Kidney epithelial cell (primary cell): ENCODE measurements around the gene HNRNPA1L2. TPM values are rescaled to one million over a fixed set of nuclear protein-coding genes. Genes with fewer than 3 reads are reported as not detected.
"Not testable (repeated sequence)": the region's sequence is repeated elsewhere in the genome, so short reads cannot be mapped to it uniquely, and the experiment has no call there.

Experiments used
- DNase-seq: peaks from one replicate; pipeline ENCODE4 v3.0.0-alpha.2; 2010; ENCODE audit warnings: low read depth
- H3K27me3 ChIP-seq: 2 replicates; pipeline ENCODE4 v1.6.0; 2011; ENCODE audit warnings: low read length; ENCODE audit not compliant: control insufficient read depth, insufficient read depth
- H3K36me3 ChIP-seq: 2 replicates; pipeline ENCODE4 v1.5.1; 2011; ENCODE audit warnings: low read length; ENCODE audit not compliant: control insufficient read depth, insufficient read depth
- H3K4me3 ChIP-seq: 2 replicates; pipeline ENCODE4 v1.5.1; 2011; ENCODE audit warnings: low read depth, mild to moderate bottlenecking, control low read depth, low read length
- total RNA-seq: library from RNA; depleted of rRNA; stranded (reverse); fragments of >200 nt; gene quantifications from 2 replicates; pipeline ENCODE4 v1.2.3, GENCODE V29; 2015
- TF ChIP-seq, protein P1 (sequence below): IDR thresholded peaks from 2 replicates; pipeline ENCODE4 v1.5.1; 2011; ENCODE audit warnings: mild to moderate bottlenecking, moderate library complexity, low read length, control low read depth, inconsistent platforms; ENCODE audit not compliant: insufficient read depth, poor library complexity, severe bottlenecking

The HNRNPA1L2 gene
- total RNA-seq, 1 donor from 2014 or later = 7.2 TPM

DNA sequence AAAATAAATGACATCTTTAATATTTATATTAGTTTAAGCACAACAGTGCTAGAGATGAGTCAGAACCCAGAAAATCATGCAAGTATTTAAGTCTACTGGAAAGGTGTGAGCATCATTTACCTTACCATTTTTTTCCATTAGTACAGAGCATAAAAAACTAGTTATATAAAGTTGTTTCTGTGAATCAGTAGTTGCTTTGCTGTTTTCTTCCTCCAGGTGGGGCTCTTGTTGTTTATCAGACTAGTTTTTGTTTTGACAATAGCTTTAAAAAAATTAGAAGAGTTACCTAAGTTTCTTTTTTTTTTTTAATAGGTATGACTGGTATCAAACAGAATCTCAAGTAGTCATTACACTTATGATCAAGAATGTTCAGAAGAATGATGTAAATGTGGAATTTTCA lies 23.1 kb downstream of the HNRNPA1L2 start:
- Histone ChIP-seq H3K4me3 (no peak overlapping the region), H3K36me3 (no peaks in the 10 kb centered on the region), H3K27me3 (no peaks in the 10 kb centered on the region)
- TF ChIP-seq, protein P1, sequence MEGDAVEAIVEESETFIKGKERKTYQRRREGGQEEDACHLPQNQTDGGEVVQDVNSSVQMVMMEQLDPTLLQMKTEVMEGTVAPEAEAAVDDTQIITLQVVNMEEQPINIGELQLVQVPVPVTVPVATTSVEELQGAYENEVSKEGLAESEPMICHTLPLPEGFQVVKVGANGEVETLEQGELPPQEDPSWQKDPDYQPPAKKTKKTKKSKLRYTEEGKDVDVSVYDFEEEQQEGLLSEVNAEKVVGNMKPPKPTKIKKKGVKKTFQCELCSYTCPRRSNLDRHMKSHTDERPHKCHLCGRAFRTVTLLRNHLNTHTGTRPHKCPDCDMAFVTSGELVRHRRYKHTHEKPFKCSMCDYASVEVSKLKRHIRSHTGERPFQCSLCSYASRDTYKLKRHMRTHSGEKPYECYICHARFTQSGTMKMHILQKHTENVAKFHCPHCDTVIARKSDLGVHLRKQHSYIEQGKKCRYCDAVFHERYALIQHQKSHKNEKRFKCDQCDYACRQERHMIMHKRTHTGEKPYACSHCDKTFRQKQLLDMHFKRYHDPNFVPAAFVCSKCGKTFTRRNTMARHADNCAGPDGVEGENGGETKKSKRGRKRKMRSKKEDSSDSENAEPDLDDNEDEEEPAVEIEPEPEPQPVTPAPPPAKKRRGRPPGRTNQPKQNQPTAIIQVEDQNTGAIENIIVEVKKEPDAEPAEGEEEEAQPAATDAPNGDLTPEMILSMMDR = peak; percentile 43
- DNase-seq = no peak

DNA sequence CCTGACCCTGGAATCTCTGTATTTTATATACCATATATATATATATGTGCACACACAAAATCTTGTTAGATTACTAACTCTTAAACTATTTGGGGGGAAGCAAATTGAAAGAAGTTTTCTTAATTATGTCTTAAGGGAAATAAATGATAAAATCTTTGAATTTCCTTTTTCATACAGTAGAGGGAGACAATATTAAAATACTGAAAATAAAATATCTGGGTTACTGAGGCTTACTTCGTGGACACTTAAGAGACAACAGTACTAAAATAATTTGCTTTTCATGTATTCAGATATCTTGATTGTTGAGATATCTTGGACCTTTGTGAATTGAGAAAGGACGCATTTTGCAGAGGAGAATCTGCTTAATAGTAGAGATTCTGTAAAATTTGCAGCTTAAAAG lies 27.4 kb downstream of the HNRNPA1L2 start:
- Histone ChIP-seq H3K36me3 (no peaks in the 10 kb centered on the region), H3K4me3 (no peak overlapping the region), H3K27me3 (no peaks in the 10 kb centered on the region)
- DNase-seq = no peak
- TF ChIP-seq, protein P1 = no peak

DNA sequence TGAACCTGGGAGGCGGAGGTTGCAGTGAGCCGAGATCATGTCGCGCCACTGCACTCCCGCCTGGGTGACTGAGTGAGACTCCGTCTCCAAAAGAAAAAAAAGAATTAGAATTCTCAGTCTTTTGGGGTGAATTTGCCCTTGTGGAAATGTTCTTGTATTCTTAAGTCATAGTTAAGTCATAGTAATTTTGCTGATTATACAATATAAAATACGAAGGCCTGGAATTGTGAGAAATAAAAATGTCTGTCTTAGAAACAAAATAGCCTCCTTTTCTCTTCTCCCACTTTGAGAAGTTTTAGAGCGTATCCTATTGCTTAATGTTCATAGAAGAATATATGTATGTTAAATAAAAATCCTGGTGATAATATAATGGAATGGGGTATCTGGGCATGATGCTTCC lies 28.5 kb downstream of the HNRNPA1L2 start:
- no peak for DNase-seq
- Histone ChIP-seq H3K36me3 (no peaks in the 10 kb centered on the region), H3K27me3 (no peaks in the 10 kb centered on the region), H3K4me3 (no peak overlapping the region)
- TF ChIP-seq, protein P1 = no peak

DNA sequence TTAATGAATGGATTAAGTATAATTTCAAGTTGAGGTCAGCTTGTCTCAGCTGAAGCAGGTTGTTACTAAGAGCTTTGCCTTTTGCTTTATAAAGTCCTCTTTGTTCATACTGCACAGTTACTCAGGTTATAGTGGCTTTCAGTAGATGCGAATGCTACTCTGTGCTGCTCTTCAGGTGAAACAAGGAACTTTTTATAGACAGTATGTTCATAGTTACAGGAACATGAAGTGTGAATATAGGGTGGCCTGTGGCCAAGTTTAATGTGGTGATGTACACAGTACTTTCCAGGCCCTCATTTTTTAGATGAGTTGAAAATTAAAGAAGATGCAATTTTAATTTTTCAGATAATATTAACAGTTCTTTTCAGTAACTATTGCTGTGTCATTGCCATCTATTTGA lies 31.2 kb downstream of the HNRNPA1L2 start:
- TF ChIP-seq, protein P1 = no peak
- no peaks in the 10 kb centered on the region for H3K36me3 ChIP-seq
- H3K27me3 ChIP-seq = no peaks in the 10 kb centered on the region
- no peak overlapping the region for H3K4me3 ChIP-seq
- no peak for DNase-seq

DNA sequence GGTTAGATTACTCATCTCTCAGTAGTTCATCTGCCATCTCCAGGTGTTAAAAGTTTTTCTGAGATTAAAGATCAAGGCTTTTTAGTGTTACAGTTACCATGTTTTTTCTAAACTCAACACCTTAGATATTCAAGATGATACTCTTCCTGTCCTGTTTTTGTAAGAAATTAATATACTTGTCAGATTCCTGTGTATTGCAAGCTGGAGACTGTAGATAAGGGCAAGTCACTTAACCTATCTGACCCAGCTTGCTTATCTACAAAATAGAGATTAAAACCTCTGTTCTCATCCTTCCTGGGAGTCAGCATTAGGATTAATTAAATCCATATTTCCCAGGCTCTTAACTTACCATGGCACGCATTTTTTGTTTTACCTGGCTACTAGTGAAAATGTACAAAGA lies 35.6 kb downstream of the HNRNPA1L2 start:
- Histone ChIP-seq H3K36me3 (no peaks in the 10 kb centered on the region), H3K27me3 (no peaks in the 10 kb centered on the region), H3K4me3 (no peak overlapping the region)
- TF ChIP-seq, protein P1 = no peak
- no peak for DNase-seq

DNA sequence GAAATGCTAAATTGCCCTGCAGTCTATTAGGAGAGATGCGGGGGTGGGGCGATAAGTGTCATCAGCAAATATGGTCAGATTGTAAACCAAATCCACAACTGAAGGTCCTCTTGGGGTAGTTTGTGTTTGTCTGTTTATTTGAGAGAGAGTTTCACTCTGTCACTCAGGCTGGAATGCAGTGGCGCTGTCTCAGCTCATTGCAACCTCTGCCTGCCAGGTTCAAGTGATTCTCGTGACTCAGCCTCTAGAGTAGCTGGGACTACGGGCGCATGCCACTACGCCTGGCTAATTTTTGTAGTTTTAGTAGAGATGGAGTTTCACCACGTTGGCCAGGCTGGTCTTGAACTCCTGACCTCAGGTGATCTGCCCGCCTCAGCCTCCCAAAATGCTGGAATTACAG lies 43.6 kb downstream of the HNRNPA1L2 start:
- DNase-seq, H3K27me3 ChIP-seq, H3K36me3 ChIP-seq, H3K4me3 ChIP-seq: not testable (repeated sequence)
